Skeletal muscle tissue (tissue), 4 donors: ENCODE results near the gene CRABP2. TPM values are rescaled to one million over a fixed set of nuclear protein-coding genes. Genes with fewer than 3 reads are reported as not detected.
A peak's percentile ranks its signal among the peaks of the same experiment; 100 is the strongest.

Source experiments
- H3K27ac ChIP-seq: one replicate; pipeline ENCODE4 v1.7.0; 2013; ENCODE audit warnings: mild to moderate bottlenecking, low read depth, low read length, inconsistent platforms
- H3K27me3 ChIP-seq, 3 donors: one replicate each; pipeline ENCODE4 v1.7.0; 2013; ENCODE audit warnings: low read length in 3 of 3; ENCODE audit not compliant: control insufficient read depth in 3 of 3, insufficient read depth in 3 of 3
- H3K36me3 ChIP-seq, 3 donors: one replicate each; pipeline ENCODE4 v1.7.0; 2013; ENCODE audit warnings: low read length in 3 of 3; ENCODE audit not compliant: control insufficient read depth in 3 of 3, insufficient read depth in 3 of 3
- H3K4me1 ChIP-seq, 3 donors: one replicate each; pipeline ENCODE4 v1.7.0; 2013; ENCODE audit warnings: low read length in 3 of 3, mild to moderate bottlenecking in 3 of 3; ENCODE audit not compliant: control insufficient read depth in 3 of 3, insufficient read depth in 3 of 3
- H3K4me3 ChIP-seq, 3 donors: one replicate each; pipeline ENCODE4 v1.7.0; 2013; ENCODE audit warnings: low read length in 3 of 3
- H3K9ac ChIP-seq, 3 donors: one replicate each; pipeline ENCODE4 v1.7.0; 2013; ENCODE audit warnings: low read length in 3 of 3, mild to moderate bottlenecking in 3 of 3, moderate library complexity in 2 of 3, low read depth in 1 of 3
- H3K9me3 ChIP-seq, 3 donors: one replicate each; pipeline ENCODE4 v1.7.0; 2013; ENCODE audit warnings: low read length in 3 of 3; ENCODE audit not compliant: control insufficient read depth in 3 of 3
- total RNA-seq: library from RNA; depleted of rRNA; stranded (reverse); fragments of >200 nt; gene quantifications from one replicate; pipeline ENCODE4 v1.2.3, GENCODE V29; 2014
- donor health status: Osteomylitis.

The CRABP2 gene
- total RNA-seq, 1 donor from 2014 or later, result 57.4 TPM

- Histone ChIP-seq H3K27ac (peak overlapping the region; percentile 84), H3K27me3 (peaks cover 0 to 7% (median 0%) of the 10 kb centered on the region in 3 donors), H3K4me3 (peak overlapping the region in 2 of 3 donors; percentile 70 to 72), H3K4me1 (peaks cover 55 to 78% (median 73%) of the 10 kb centered on the region in 3 donors), H3K36me3 (peaks cover 7 to 15% (median 11%) of the 10 kb centered on the region in 3 donors), H3K9ac (peak overlapping the region in 2 of 3 donors; percentile 50 to 79), H3K9me3 (no peaks in the 10 kb centered on the region)
These were observed 31.8 kb downstream of the CRABP2 start for GRCh38 chr1:156673387-156674121.

- Histone ChIP-seq H3K27me3 (no peaks in the 10 kb centered on the region), H3K4me3 (no peak overlapping the region), H3K36me3 (peaks cover 7 to 15% (median 11%) of the 10 kb centered on the region in 3 donors), H3K27ac (peak overlapping the region; percentile 99), H3K9me3 (no peaks in the 10 kb centered on the region), H3K9ac (no peak overlapping the region), H3K4me1 (peaks cover 62 to 81% (median 81%) of the 10 kb centered on the region in 3 donors)
These were observed 33.6 kb downstream of the CRABP2 start for GRCh38 chr1:156671804-156672203.

DNA sequence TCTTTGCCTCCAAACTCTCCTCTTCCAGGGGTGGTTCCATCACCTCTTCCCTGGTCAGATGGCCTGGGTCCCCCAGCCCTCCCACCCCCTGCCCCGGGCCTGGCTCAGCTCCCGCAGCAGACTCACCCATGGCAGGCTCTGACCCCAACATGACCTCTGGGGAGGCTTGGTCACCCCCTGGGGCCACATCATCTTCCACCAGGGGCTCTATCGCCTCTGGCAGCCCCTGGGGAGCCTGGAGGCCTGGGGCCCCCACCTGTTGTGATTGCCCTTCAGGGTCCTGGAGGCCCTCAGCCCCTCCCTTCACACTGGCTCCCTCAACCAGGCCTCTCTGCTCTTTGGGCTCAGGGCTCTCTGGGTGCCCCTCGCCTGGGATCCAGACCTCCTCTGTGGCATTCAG lies 34.6 kb downstream of the CRABP2 start:
- H3K9me3 ChIP-seq, result no peaks in the 10 kb centered on the region
- H3K4me3 ChIP-seq, result no peak overlapping the region
- peaks cover 7 to 15% (median 11%) of the 10 kb centered on the region in 3 donors for H3K36me3 ChIP-seq
- H3K9ac ChIP-seq, result peak overlapping the region in 1 of 3 donors; percentile 45
- no peaks in the 10 kb centered on the region for H3K27me3 ChIP-seq
- H3K4me1 ChIP-seq, result peaks cover 71 to 86% (median 83%) of the 10 kb centered on the region in 3 donors
- H3K27ac ChIP-seq, result peak overlapping the region; percentile 99

DNA sequence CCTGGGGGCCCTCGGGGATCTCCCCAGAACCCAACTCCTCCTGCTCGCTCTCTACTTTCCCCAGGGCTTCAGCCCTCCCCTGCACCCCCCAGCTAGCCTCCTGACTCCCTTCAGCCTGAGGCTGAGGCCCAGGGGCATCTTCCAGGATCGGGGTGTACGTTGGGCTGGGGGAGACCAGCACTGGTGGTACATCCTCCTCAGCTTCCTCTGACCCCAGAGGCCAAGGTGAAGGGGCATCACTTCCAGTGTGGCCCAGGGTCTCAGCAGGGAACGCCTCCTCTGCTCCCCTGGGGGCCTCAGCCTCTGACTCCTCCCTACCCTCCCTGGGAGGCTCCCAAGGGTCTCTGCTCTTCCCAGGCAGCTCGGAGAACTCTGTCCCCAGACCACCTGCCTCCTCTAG lies 35.0 kb downstream of the CRABP2 start:
- H3K9ac ChIP-seq, result peak overlapping the region in 1 of 3 donors; percentile 57
- no peaks in the 10 kb centered on the region for H3K27me3 ChIP-seq
- no peaks in the 10 kb centered on the region for H3K9me3 ChIP-seq
- peaks cover 75 to 86% (median 83%) of the 10 kb centered on the region in 3 donors for H3K4me1 ChIP-seq
- H3K4me3 ChIP-seq, result no peak overlapping the region
- peaks cover 7 to 15% (median 11%) of the 10 kb centered on the region in 3 donors for H3K36me3 ChIP-seq
- peak overlapping the region; percentile 99 for H3K27ac ChIP-seq

GRCh38 chr1:156669794-156670193 lies 35.6 kb downstream of the CRABP2 start:
- H3K27me3 ChIP-seq, result no peaks in the 10 kb centered on the region
- peaks cover 4 to 15% (median 8%) of the 10 kb centered on the region in 3 donors for H3K36me3 ChIP-seq
- no peaks in the 10 kb centered on the region for H3K9me3 ChIP-seq
- H3K4me1 ChIP-seq, result peaks cover 76 to 86% (median 82%) of the 10 kb centered on the region in 3 donors
- peak overlapping the region; percentile 99 for H3K27ac ChIP-seq
- H3K4me3 ChIP-seq, result no peak overlapping the region
- peak overlapping the region in 2 of 3 donors; percentile 57 to 62 for H3K9ac ChIP-seq

DNA sequence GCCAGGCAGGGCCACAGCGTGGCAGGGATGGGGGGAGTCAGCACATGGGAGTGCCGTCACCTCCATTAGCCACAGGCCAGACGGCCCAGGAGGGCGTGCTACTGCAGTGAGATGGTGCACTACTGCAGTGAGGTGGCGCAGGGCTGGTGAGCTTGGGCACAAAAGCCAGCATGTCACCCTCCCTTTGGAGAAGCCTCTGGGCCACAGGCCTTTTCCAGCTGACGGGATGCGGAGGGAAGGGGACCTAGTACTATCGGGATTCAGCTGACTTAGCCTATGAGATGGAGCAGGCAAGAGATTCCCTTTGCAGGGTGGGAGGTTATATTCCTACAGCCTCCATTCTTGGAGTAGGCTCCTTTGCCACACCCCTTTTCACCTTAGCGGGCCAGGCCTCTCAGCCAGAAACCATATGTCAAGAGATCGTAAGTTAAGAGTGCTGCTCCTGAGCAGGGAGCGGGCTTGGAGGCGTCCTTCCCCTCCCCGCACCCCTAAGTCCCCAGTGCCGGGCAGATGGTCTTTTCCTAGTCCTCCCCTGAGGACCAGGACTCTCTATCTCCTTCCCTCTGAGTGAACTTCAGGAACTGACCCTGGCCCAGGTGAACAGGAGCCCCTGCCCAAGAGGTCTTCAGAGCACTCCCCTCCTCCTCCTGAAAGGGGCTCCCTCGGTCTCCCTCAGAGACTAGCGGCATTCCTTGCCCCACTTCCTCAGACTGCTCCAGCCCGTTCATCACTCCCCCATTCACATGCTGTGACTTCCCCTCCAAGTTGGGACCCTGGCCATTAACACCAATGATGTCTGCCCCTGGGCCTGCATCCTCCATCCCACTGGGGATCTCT lies 36.4 kb downstream of the CRABP2 start:
- Histone ChIP-seq H3K9ac (peak overlapping the region; percentile 51 to 64 (median 57)), H3K27ac (peak overlapping the region; percentile 99), H3K27me3 (no peaks in the 10 kb centered on the region), H3K9me3 (no peaks in the 10 kb centered on the region), H3K4me1 (peaks cover 76 to 86% (median 82%) of the 10 kb centered on the region in 3 donors), H3K36me3 (peaks cover 4 to 15% (median 4%) of the 10 kb centered on the region in 3 donors), H3K4me3 (peak overlapping the region in 1 of 3 donors; percentile 45)

DNA sequence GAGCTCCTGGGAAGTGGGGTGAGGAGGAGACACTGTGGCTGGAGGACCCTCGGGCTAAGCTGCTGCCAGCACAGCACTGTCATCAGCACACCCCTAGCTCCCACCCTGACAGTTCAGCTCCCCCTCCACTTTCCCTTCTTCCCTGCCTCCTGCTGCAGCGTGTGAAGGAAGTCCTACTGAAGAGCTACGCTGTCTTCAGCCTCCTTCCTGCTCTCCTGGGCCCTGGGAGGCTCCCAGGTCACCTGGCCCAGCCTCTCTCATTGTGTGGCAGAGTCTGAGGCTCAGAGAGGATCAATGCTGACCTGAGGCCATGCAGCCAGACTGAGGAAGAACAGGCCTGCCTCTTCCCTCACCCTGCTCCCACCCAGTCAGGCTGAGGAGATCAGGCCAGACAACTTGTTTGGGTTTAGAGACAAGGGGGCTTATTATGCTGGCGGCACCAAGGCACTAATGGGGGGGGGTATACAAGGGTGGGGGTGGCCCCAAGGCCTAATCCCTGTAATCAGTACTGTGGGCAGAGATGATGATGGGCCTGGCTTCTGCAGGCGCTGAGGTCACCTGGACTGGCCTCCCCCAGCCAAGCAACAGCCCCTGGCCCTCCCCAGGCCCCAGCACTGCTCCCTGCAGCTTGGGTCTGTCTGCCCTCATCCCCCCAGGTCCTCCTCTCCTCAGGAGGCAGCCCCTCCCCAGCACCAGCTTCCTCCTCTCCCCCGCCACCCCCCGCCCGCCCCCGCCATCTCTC lies 37.2 kb downstream of the CRABP2 start:
- H3K4me3 ChIP-seq, result peak overlapping the region; percentile 23 to 63 (median 34)
- no peaks in the 10 kb centered on the region for H3K9me3 ChIP-seq
- peak overlapping the region; percentile 83 to 85 (median 85) for H3K9ac ChIP-seq
- H3K27ac ChIP-seq, result peak overlapping the region; percentile 99
- H3K4me1 ChIP-seq, result peaks cover 77 to 87% (median 82%) of the 10 kb centered on the region in 3 donors
- peaks cover 3 to 8% (median 4%) of the 10 kb centered on the region in 3 donors for H3K36me3 ChIP-seq
- no peaks in the 10 kb centered on the region for H3K27me3 ChIP-seq

DNA sequence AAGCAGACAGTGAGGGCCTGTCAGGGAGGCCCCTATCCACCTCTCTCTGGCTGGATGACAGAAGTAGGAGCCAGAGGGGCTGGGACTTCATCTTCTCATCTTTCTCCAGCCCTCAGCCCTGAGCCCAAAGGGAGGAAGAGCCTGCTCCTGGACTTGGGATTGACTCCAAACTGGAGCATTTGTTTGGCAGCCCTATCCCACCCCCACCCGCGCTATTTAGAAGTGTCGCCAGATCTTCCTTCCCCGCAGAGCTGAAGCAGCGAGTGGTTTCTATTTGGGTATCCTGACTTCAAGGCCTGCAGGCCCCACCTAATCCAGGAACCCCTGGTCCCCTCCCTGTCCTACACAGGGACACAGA lies 37.8 kb downstream of the CRABP2 start:
- Histone ChIP-seq H3K4me1 (peaks cover 83 to 90% (median 85%) of the 10 kb centered on the region in 3 donors), H3K4me3 (peak overlapping the region in 2 of 3 donors; percentile 34 to 63), H3K27me3 (no peaks in the 10 kb centered on the region), H3K9me3 (no peaks in the 10 kb centered on the region), H3K27ac (peak overlapping the region; percentile 99), H3K9ac (peak overlapping the region; percentile 83 to 85 (median 85)), H3K36me3 (peaks cover 0 to 4% (median 4%) of the 10 kb centered on the region in 3 donors)

DNA sequence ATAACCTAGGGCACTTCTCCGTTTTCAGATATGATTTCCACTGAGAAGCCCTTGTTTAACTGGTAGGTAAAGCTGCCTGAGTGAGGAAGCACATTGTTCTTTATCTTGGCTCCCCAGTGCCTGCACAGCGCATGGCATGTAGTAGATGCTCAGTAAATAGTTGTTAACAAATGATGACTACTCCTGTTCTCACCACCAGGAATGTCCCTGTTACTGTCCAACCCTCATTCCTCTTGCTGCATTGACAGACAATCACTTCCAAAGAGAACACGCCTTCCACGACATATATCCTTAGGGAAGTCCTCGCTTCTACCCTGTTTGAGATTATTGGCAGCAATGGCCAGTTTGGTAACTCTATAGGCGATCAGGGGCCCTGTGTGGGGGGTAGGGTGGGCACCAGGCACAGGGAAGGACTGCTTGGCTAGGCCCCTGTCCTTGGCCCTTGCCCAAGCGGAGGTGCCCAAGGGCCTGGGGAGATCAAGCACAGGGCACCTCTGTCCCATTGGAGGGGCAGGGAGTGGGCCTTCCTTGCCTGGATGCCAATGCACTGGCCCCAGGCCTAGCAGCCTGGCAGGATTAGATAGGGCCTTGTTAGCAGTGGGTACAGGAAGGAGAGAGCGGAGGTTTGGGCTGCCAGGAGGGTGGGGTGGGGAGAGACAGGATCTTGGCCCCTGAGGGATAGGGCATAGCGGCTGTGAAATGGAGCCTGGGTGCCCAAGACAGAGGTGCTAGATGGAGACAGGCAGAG lies 38.3 kb downstream of the CRABP2 start:
- Histone ChIP-seq H3K9ac (peak overlapping the region; percentile 70 to 85 (median 85)), H3K4me3 (peak overlapping the region in 2 of 3 donors; percentile 19 to 63), H3K27me3 (no peaks in the 10 kb centered on the region), H3K4me1 (peaks cover 88 to 92% (median 90%) of the 10 kb centered on the region in 3 donors), H3K36me3 (no peaks in the 10 kb centered on the region), H3K27ac (peak overlapping the region; percentile 99), H3K9me3 (no peaks in the 10 kb centered on the region)
